T-helper 1 cell (primary cell): ENCODE results near the gene ADGRG6.
"Not testable (repeated sequence)": the region's sequence is repeated elsewhere in the genome, so short reads cannot be mapped to it uniquely, and the experiment has no call there.

Experiments used
- DNase-seq, 5 donors: peaks; one replicate each; pipeline ENCODE4 v3.0.0-alpha.2; 2012 to 2020

The ADGRG6 gene

DNA sequence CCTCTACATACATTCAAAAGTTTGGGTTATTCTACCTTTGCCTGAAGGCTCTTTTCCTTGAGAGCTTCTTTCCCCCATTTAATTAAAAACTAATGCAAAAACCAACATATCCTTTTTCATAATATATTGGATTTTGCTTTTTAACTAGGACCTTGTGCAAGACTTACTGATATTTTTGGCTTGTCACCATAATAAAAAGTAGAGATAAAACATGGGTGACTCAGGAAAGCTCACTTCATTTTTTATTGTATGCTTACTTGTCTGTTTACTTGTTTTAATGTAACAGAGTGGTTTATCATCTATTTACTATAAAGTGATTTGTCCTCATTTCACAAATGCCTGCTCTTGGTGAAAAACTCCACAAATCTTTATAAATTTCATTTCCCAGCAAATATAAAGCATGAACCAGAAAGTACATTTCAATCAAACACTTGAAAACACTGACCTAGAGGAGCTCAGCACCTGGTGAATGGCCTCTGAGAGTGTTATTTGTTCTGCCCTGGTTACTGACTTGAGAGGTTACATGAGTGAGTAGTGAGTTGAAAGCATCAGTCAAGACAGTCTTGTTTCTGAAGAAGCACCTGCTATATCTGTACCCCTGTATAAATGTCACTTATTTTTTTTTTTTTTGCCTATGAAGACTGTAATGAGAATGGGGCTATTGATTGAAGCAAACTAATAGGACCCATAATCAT is 20.8 kb downstream of the ADGRG6 start:
- no peak for DNase-seq

DNA sequence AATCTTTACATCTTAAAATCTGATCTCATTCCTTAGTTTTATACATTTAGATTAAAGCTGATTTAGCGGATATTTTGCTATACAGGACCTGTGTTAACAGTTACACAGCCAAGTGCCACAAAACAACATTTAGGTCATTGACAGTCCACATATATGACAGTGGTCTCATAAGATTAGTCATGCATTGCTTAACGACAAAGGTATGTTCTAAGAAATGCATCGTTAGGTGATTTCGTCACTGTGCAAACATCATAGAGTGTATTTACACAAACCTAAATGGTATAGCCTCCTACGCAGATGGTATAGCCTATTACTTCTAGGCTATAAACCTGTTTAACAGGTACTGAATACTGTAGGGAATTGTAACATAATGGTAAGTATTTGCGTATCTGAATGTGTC is 21.6 kb downstream of the ADGRG6 start:
- DNase-seq, result no peak

DNA sequence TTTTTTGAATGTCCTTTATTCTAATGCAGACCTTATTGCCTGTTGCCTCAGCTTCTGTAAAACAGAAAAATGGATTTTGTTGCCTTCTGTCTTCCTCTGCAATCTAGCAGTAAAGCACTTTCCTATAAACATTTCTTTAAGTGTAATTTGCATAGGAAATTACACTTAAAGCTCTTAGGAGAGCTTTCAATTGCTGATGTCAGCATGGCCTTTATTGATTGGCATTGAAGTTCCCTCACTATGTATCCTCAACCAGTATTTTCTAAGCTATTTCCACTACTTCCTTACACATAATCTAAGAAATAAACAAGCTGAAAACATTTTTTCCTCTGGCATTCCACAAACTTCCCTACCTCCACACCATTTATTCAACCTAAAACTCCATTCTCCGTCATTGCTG is 22.3 kb downstream of the ADGRG6 start:
- DNase-seq, result no peak

DNA sequence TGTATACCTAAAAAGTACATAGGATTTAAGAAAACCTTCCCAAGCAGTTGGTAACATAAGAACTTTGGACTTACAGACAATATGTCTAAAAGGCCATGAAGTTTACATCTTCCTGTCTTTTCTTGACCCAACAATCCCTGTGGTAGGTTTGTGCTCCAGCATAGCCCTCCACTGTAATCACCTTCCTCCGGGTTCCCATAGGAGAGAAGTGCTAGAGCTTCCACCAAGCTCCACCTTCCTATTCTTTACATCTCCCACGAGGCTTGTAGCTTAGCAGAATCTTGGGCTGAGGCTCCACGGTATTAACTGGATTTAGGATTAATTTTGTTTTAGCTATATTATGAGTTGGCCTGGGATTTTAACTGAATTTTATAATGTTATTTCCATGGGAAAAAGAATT is 23.3 kb downstream of the ADGRG6 start:
- DNase-seq, result no peak

DNA sequence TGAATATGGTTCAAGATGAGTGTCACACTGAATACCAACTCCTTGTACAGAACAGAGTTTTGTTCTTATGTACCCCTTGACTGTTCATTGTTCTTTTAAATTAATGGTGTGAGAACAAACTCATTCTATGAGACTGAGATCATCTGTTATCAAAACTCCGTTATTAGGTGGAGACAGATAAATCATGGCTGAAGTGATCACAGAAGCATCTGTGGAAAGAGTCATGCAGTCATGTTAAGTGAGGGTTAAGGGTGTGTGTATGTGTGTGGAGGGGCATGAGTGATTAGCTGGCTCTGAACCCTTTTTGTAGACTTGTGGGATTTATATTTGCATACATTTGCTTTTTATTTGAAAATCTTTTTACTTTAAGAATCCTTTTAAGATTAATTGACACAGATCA is 24.7 kb downstream of the ADGRG6 start:
- DNase-seq, result no peak

DNA sequence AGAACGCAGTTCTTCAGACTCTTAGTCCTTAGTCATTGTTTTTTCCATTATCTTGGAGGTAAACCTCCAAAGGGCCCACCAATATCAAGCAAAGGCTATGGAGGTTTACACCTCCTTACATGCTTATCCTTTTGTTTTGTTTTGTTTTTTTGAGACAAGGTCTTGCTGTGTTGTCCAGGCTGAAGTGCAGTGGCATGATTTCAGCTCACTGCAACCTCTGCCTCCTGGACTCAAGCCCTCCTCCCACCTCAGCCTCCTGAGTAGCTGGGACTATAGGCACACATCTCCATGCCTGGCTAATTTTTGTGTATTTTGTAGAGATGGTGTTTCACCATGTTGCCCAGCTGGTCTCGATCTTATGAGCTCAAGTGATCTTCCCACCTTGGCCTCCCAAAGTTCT is 26.3 kb downstream of the ADGRG6 start:
- DNase-seq, result no peak

DNA sequence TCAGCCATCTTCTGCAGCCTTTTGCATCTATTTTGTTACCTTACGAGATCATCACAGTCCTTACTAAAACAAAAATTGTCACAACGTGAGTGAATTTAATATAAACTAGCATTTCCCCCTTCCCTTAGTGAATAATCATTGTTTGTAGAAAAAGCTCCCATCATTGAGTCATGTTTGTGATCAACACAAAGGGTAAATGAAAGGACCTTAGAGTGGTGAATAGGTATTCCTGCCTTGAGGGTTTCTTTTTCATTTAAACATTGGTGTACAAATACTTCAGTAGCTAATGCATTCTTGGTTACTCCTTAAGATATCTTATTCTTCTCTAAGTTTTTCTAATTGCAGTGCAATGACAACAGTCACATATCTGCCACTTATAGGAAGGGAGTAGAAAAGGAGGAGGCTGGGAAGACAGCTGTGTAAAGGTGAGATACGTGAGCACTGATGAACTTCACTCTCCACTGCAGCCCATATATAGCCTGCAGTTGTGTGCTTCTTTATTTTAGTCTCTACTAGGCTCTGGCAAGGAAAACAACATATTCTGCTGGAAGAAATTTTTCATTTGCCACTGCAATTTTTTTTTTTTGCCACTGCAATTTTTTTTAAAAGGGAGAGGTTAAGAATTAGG is 27.8 kb downstream of the ADGRG6 start:
- DNase-seq, result no peak

DNA sequence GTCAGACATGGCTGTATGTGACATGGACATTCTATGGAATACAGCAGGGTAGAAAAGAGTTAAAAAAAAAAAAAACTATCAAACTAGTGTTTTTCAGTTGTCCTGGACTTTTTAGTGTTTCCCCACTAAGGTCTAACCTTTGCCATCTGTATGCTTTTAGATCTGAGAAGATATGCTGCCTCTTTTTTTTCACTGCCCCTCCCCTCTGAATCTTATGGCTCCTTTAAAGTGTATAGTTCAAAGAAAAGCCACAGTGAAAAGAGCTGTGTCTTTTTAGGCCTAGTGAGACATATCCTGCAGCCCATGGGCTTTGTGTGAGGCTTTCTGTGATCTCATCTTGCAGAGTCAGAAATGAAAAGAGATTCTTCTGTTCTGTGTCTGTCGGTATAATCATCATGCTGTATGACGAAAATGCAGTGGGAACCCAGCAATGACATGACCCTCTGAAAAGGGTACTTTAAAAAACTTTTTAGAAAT is 29.3 kb downstream of the ADGRG6 start:
- no peak for DNase-seq

DNA sequence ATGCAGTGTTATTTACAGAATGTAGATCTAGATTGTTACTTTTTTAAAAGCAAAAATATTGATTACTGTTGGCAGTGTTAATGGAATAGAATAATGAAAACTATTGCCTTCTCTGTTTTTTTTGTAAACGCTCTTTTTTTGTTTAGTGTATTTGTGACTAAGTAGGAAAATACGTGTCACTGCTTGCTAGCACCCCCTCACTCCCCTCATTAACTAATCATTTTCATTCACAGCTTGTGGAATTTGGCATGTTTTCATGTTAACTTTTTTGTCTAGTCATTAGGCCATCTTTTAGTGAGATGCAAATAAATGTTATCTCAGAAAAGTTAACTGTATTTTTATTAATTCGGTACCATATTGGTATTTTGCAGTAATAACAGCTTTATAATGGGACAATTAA is 29.8 kb downstream of the ADGRG6 start:
- DNase-seq, result no peak

DNA sequence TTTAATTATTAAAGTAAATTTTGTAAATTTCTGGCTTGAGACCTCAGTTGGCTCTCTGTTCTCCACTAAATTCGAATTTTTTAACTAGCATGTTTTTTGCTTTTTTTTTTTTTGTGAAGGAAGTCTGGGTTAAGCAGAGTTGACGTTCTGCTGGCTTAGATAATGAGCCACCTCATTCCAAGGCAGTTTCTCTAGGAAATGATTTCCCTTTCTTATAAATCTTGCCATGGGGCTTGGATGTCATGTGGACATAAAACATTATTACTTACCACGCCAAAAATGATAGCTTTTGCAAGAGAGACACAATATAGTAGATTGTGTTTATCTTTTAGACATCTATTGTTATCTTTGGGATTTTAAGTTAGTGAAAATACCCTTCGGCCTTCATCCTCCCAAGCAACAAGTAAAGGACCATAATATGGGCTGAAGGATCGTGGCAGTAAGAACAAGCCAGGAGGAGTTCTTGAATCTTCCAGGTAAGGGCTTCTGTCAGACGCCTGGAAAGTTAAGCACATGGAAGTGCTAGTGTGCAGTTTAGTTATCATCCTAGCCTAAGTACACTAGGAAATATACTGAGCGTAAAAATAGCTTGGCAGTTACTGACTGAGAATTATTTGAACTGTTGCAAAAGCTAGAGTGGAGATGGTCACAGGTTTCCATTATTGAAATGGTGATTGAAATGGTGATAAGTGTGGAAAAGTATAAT is 30.7 kb downstream of the ADGRG6 start:
- DNase-seq, result no peak

DNA sequence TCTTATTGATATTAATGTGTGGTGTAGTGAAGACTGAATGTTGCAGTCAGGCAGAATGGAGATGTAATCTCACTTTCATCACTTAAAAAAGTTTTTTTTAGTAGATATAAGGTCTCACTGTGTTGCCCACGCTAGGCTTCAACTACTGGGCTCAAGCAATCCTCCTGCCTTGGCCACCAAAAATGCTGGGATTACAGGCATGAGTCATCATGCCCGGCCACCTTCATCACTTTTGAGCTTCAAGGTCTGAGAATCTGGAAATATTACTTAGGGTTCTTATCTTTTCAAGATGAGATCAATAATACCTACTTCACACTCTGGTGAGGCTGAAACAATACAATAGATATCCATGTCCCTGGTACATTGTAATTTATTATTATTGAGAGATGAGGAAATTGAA is 31.6 kb downstream of the ADGRG6 start:
- DNase-seq, result no peak

DNA sequence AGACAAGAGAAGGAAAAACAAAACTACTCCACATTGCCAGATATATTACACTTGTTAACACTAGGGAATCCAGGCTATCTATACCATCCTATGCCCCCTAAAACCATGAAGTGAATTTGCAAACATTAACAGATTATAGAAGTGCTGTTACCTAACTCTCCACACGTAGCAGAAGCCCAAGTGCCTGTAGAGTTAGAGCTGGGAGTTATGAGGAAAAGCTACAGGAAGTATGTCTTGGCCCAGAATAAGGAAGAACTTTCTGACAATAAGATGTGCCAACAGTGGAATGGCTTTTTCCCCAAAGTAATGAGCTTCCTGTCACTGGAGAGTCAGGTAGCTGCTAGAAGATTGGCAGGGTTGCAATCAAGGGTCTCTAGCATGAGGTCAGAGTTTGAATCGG is 32.5 kb downstream of the ADGRG6 start:
- DNase-seq, result no peak

DNA sequence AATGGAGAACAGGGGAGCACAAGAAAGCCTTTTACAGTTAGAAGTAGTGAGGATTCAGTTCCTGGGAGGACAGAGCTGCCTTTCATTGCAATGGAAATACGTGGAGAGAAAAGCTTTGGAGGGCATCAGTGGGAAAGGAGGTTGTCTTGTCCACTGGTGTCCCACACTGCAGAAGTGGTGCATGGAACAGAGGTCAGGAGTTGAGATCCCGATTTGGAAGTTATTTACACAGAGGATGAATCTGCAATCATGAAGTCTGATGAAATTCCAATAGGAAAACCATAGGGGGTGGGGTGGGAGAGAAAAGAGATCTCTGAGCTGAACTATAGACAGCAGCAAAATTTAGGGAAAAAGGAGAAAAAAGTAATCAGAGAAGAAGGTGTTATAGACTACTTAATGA is 33.6 kb downstream of the ADGRG6 start:
- DNase-seq, result no peak

DNA sequence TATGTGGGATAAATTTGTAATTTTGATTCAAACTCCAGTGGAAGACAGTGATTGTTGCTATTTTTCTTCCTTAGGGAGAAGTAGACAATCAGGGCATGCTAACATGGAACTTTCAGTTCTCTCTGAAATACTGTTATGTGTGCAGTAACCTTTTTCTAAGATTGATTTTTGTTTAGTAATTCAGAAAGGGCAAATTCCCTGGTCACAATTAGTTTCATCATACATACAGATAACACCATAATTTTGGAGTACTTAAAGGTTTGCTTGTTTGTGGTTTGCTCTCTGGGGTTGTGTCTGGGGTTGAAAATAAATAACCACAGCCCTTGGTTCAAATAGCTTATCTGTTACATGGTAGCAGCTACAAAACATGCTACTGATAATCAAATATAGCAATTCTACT is 34.4 kb downstream of the ADGRG6 start:
- no peak for DNase-seq

DNA sequence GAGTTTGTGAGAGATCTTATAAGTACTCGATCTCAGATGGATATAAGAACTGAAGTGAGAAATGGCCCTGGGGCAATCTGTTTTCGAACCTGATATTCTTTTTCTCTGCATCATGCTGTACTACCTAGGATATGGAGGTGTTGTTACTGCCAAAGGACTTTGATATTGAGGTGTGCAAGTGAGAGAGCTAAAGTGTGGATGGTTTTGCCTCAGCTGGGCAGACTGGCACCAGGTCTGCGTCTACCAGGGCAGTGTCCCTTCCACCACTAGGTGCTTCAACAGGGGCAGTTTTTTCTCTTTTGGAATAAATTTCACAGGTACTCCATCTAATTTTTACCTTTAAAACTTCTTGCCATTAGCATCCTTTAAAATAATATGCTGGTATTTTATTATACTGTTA is 35.0 kb downstream of the ADGRG6 start:
- no peak for DNase-seq

DNA sequence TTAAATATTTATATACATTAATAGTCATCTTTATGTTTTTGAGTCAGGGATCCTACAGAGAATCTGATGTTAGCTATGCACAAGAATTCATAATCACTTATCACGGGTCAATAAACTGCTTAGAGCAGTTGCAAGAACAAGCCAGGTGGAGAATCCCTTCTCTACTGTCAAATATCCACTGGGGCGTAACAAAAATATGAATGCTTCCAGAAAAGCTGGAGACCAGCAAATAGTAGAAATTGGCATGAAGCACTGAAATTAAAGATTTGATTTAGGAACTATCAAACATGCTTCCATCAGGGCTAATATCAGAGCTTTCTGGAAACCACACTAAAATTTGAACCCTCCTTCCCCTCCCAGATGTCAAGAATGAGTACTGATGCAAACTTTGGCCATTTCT is 37.3 kb downstream of the ADGRG6 start:
- no peak for DNase-seq

DNA sequence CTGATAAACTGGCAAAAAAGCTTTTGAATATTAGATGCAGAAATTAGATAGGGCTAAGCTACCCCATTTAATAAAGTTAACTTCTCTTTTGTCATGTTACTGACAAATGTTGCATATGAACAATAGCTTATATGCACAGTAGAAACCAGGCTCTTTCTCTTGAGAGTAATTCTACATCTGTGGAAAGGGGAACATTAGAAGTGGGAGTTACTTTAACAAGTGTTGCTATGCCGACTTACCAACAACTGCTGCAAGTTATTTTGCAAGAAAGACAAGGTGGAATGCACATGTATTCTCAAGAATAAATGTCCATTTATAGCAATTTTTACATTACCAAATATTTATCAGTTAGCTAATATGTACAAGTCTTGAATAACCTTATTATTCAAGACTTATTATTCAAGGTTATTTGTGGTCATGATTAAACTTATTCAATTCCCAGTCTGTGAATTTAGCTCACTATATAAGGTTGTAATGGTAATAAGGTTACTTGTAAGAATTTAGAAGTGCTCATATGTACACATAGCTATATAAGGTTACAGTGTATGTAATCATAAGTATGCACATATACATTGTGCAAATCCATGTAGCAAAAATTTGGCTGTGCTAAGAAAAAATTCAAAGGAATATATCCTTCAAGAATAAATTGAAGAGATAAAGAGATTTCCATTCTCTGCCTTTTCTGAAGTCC is 38.3 kb downstream of the ADGRG6 start:
- no peak for DNase-seq

DNA sequence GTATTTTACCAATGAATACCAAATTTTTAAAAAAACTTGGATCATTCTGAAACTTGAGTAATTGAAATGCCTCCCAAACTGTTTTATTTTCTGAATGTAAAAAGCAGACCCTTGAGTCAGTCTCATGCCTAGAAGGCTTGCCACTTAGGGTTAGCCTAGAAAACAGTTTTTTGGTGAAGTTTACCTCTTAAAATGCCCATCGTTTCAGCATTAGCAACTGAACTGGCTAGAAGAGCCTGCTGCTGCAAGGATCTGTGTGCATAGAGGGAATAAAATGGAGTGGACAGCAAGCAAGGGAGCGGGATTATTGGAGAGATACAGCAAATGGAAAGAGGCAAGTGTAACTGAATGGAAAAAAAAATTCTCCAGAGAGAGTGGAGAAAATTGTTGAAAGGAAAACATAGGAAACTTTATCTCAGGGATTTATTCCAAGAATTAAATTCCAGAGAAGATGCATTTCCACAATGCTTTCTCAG is 40.1 kb downstream of the ADGRG6 start:
- DNase-seq, result no peak

DNA sequence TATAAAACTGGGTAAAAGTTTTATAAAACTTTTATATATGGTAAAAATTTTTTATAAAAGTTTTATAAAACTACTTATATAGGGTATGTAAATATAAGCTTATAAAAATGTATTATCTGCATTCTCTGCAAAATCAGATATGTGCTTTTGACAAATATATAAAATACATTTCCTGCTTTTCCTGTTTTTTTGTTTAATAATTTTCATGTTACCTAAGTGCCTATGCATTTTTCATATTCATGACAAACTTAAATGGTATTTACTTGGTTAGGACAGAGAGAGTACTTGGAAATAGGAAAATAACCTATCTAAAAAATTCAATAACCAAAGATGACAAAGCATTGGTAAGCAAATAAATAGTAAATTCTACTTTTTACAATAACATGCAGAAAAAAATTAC is 41.2 kb downstream of the ADGRG6 start:
- no peak for DNase-seq

DNA sequence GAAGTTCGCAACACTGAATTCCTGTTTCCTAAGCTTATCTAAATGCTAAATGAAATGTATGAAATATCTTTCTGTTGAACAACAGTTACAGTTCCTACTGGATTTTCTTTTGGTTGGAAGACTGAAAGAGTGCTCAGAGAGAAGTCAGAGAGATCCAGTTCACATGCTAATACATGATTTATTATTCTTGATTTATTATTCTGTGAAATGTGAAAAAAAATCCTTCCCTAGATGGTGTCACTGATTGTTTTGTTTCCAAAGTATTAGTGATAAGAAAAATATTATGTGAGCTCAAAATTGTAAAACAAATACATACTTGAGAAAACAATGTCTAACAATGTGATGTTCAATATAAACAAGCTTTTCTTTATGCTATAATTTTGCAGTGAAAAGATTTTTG is 42.1 kb downstream of the ADGRG6 start:
- no peak for DNase-seq

DNA sequence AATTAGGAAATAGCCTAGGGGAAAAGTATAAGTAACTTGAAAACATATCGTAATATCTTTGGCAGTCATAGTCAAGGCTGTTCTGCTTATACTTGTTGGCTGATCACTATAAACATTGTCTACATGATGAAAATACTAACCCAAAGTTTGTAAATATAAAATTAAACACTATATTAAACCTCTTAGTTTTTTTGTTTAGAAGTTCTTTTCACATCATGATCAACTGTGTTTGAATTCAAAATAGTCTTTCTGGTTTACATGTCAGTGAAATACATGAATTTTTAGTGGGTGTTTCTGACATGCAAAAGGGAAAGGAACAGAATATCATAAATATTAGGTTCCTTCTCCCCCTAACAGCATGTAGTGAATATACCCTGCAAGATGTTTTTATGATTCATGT is 43.5 kb downstream of the ADGRG6 start:
- DNase-seq, result no peak

DNA sequence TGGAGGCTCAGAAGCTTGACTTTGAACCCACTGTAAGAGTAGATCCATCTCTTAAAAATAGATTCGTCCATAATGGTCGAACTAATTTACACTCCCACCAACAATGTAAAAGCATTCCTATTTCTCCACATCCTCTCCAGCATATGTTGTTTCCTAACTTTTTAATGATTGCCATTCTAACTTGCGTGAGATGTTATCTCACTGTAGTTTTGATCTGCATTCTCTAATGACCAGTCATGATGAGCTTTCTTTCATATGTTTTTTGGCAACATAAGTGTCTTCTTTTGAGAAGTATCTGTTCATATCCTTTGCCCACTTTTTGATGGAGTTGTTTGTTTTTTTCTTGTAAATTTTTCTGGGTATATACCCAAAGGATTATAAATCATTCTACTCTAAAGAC is 44.4 kb downstream of the ADGRG6 start:
- DNase-seq, result not testable (repeated sequence)

DNA sequence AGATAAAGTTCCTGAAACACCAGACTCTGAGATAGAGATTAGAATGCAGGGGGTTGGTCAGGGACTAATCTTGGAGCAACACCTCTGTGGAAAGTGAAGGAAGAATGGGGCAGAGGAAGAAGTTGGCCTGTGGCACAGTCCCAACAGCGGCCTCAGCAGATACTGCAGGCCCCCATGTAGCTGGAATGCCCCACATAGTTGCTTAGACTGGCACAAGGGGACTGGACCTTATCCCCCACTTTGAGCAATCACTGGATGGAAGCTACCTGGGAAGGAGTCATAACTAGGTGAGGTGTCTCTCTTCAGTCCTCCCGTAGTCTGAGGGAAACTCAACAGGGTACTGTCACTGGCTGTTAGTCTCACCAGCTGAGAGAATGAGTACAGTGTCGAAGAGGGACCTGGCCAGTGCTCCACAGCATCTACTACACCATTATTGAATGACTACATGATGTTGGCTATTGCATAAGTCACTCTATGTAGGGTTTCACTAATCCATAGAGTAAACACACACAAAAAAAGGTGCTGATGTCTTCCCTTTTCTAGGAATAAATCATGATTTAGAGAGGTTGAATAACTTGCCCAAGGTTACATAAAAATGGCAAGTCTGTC is 47.5 kb downstream of the ADGRG6 start:
- no peak for DNase-seq
